Measurements from ENCODE around the gene WWP2.

The WWP2 gene

GRCh38 chr16:69890892-69891282 is 128.8 kb downstream of the WWP2 start:
- FAIRE-seq, result no peak

GRCh38 chr16:69892378-69892777 is 130.2 kb downstream of the WWP2 start:
- no peak for FAIRE-seq

GRCh38 chr16:69893106-69893505 is 131.0 kb downstream of the WWP2 start:
- no peak for FAIRE-seq

GRCh38 chr16:69894676-69895075 is 132.5 kb downstream of the WWP2 start:
- no peak for FAIRE-seq

- FAIRE-seq, result no peak
Observed at GRCh38 chr16:69903865-69904415, 141.8 kb downstream of the WWP2 start.

GRCh38 chr16:69904495-69905170 is 142.5 kb downstream of the WWP2 start:
- FAIRE-seq, result no peak

GRCh38 chr16:69905171-69905555 is 143.0 kb downstream of the WWP2 start:
- FAIRE-seq, result no peak

DNA sequence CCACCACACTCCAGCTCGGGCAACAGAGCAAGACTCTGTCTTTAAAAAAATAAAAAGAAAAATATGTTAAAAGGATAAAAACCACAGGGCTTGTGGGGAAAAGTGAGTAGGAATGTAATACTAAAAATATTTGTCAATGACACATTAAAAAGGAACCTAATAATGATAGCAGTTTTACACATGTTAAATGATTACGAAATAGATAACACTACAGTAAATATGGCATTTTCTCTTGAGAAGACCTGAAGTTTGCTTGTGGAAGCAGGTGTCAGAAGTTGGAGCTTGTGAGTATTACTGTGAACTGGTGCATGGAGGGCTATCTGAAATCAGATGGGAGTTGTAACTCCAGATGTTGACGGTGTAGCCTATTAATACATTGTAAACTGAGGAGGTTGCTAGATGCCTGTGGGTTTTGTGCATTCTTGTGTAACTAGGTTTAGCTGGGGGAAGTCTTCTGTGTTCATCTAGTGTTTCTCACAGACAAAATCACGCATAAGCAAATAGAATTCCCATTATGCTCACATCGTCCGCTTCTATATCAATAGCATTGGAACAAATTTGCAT is 144.8 kb downstream of the WWP2 start:
- FAIRE-seq, result no peak

GRCh38 chr16:69909043-69909442 is 146.9 kb downstream of the WWP2 start:
- FAIRE-seq, result no peak

GRCh38 chr16:69909760-69910159 is 147.6 kb downstream of the WWP2 start:
- FAIRE-seq, result no peak

DNA sequence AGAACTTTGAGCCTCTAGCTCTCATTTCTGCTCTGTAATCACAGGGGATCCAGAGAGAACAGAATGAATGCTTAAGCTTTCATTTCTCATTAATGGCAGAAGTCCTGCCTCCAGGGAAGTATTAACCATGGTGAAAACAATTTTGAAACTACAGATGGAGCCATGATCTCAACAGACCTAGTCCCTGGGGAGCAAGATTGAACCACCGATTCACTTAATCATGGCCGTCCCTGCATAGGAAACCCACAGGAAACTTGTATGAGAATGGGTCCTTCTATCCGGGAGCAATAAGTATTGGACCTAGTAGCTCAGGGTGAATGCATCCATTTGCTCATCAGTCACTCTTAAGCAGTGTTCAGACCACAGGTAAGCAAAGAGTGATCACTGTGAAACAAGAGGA is 148.8 kb downstream of the WWP2 start:
- FAIRE-seq, result no peak

- FAIRE-seq, result no peak
Observed at GRCh38 chr16:69916462-69916861, 154.3 kb downstream of the WWP2 start.

DNA sequence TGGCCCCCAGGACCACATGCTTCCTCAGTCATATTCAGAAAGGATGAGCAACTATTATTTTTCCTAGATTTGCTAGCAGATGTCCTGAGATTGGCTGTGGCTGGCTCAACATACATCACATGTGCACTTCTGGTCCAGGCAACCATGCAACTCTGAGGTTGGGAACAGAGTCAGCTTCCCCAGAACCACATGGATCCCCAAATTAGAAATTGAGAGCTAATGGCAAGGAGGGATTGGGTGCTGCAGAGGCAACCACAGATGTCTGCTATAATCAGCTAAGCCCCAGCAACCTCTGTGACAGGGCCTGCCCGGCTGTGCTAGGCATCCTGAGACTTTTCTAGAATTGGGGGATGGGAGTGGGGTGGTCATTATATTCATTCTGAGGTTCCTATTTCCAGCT is 155.2 kb downstream of the WWP2 start:
- FAIRE-seq, result no peak

GRCh38 chr16:69917739-69918138 is 155.6 kb downstream of the WWP2 start:
- no peak for FAIRE-seq

- no peak for FAIRE-seq
Observed at GRCh38 chr16:69918241-69918640, 156.1 kb downstream of the WWP2 start.

DNA sequence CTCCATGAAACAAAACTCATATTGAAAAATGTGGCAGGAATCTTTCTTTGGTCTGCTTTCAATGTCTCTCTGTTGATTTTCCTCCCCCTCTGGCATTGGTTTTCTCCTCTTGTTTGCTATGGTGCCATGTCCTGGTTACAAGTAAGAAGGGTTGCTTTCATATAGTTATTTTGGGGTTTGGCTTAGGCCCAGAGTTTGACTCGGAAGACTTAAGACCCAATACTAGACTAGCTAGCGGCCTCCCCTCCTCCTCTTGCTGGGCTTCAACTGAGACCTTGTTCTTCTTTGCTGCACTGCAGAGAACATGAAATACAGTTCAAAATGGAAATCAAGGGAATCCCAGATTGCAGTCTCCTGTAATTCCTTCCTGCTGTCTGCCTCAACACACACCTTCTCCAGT is 159.0 kb downstream of the WWP2 start:
- FAIRE-seq, result no peak

GRCh38 chr16:69922200-69922599 is 160.1 kb downstream of the WWP2 start:
- no peak for FAIRE-seq

GRCh38 chr16:69924041-69924775 is 162.1 kb downstream of the WWP2 start:
- no peak for FAIRE-seq

- no peak for FAIRE-seq
Observed at GRCh38 chr16:69924777-69925191, 162.7 kb downstream of the WWP2 start.

GRCh38 chr16:69925311-69925710 is 163.2 kb downstream of the WWP2 start:
- no peak for FAIRE-seq

DNA sequence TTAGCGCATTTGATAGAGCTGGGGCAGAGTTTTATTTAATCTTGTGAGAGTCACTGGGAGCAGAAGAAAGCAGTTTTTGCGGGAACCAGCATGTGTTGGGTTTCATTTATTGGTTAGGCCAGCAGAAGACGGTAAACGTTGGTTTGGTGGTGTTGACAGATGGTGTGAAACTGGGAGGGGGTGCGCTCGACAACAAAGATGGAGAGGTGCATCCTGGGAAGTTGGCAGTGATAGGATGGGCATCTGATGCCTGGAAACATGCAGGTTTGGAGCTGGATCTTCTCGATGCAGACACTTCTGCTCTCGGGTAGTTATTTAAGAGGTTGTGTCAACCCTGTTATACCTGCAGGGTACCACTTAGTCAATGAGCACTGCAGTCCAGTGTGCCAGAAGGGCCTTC is 164.1 kb downstream of the WWP2 start:
- FAIRE-seq, result no peak

- FAIRE-seq, result no peak
Observed at GRCh38 chr16:69927056-69927757, 165.1 kb downstream of the WWP2 start.

DNA sequence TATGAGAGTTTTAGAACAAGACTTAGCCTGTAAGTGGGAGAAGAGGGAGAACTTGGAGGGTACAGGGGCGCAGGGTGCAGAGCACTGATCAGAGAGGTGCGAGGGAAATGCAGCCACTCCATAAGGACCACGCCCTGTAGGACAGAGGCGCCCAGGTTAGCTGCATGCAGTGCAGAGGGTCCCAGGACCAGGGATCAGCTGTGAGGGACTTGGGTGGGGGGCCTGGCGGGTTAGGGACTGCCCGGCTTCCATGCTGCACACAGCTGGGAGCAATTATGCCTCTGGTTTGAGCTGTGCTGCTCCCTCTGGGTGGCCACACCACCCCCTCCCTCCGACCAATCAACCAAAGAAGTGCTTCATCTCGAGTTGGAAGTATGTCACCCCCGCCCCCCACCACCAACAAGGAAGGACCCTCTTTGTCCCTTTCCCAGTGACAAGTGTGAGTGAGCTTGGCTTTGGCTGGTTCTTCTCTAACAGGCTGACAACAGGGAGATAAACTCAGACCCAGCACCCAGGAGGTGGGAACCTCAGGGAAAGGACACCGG is 166.8 kb downstream of the WWP2 start:
- no peak for FAIRE-seq

Measured in colon (tissue), 2 donors.